GM21576 (cell line): ENCODE data around the gene ZNF678.

Experiments used
- ATAC-seq: cut with Tn5 transposase; IDR thresholded peaks from one replicate; pipeline ENCODE4 v1.9.1; 2021; ENCODE audit warnings: mild to moderate bottlenecking, moderate library complexity; ENCODE audit not compliant: unreplicated experiment

Gene ZNF678

GRCh38 chr1:227563324-227564201, at the start of gene ZNF678:
TSS of gene ZNF678 (plus strand) at chr1:227563556. CDS start at chr1:227650992, 87,436 bp downstream.
- ATAC-seq, result peak; percentile 96

- no peak for ATAC-seq
Measured at GRCh38 chr1:227518876-227519275, 44.5 kb upstream of the ZNF678 start.

GRCh38 chr1:227521782-227522181, 41.6 kb upstream of the ZNF678 start:
- no peak for ATAC-seq

DNA sequence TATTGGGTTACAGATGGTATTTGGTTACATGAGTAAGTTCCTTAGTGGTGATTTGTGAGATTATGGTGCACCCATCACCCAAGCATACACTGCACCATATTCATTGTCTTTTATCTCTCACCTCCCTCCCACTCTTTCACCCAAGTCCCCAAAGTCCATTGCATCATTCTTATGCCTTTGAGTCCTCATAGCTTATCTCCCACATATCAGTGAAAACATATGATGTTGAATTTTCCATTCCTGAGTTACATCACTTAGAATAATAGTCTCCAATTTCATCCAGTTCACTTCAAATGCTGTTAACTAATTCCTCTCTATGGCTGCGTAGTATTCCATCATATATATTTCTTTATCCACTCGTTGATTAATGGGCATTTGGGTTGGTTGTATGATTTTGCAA, 36.8 kb upstream of the ZNF678 start:
- no peak for ATAC-seq

DNA sequence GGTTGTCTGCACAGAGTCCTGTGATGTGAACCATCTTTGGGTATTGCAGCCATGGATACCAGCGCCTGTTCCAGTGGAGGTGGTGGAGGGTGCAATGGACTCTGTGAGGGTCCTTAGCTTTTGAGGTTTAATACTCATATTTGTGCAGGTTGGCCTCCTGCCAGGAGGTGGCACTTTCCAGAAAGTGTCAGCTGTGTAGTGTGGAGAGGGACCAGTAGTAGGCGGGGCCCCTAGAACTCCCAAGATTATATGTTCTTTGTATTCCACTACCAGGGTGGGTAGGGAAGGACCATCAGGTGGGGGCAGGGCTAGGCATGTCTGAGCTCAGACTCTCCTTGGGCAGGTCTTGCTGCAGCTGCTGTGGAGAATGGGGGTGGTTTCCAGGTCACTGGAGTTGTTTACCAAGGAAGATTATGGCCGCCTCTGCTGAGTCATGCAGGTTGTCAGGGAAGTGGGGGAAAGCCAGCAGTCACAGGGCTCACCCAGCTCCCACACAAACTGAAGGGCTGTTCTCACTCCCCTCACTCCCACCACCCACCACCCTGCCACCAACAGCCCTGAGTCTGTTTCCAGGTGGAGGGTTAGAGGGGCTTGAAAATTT, 31.2 kb upstream of the ZNF678 start:
- ATAC-seq, result no peak

DNA sequence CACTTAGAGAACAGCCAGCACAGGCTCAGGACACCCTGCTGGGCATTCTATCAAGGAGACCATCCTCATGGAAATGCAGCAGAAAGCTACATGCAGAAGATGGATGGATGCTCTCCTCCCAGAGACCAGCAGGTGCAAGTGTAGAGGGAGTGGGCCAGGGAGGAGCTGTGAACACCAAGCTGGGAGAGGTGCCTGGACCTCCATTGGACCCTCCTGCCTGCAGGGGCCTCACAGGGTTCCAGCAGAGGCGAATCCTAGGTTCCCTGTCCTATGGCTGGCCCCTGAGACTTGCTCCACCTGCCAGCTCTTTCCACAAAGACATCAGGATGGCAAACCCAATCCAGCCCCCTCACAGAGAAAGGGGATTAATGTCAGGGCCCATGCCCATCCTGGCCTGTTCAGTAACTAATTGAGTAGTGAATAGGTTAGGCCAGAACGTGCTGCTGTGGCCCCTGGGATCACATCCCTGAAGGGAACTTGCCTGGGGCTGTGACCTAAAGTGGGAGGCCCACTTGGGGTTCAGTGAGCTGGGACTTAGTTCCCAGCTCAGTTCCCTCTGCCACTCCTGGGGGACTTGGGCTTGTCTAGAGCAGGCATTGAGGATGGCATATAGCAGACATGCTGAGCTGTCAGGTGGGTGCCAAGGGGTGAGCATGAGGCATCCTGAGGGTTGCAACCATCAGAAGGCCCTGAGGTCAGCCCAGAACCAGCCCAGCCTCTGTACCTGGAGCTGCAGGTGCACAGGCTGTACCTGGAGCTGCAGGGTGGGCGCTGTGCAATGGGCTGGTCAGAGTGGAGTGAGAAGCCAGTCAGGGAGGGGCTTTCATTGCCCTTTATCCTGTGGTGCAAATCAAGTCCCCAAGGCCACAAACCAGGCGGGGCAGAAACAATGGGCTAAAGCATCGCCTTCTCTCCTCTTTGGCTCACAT, 22.9 kb upstream of the ZNF678 start:
- ATAC-seq, result no peak

DNA sequence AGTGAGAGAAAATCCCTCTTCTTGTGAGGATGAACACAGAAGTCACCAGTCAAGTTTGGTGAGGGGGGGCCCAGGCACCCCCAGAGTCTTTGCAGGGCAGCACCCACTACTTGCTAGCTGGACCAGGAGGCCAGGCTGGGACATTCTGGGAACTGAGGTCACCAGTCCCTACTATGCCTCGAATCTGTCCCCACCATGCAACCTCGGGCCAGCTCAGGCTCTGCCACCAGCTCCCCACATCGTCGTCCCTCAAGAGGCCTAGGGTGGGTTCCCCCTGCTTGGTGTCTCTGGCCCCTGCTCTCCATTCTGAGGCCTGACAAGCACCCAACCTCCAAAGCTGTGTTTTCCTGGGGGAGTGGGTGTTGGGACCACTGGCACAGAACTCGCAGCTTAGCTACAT, 22.2 kb upstream of the ZNF678 start:
- no peak for ATAC-seq

- ATAC-seq, result no peak
Measured at GRCh38 chr1:227541796-227542152, 21.6 kb upstream of the ZNF678 start.

DNA sequence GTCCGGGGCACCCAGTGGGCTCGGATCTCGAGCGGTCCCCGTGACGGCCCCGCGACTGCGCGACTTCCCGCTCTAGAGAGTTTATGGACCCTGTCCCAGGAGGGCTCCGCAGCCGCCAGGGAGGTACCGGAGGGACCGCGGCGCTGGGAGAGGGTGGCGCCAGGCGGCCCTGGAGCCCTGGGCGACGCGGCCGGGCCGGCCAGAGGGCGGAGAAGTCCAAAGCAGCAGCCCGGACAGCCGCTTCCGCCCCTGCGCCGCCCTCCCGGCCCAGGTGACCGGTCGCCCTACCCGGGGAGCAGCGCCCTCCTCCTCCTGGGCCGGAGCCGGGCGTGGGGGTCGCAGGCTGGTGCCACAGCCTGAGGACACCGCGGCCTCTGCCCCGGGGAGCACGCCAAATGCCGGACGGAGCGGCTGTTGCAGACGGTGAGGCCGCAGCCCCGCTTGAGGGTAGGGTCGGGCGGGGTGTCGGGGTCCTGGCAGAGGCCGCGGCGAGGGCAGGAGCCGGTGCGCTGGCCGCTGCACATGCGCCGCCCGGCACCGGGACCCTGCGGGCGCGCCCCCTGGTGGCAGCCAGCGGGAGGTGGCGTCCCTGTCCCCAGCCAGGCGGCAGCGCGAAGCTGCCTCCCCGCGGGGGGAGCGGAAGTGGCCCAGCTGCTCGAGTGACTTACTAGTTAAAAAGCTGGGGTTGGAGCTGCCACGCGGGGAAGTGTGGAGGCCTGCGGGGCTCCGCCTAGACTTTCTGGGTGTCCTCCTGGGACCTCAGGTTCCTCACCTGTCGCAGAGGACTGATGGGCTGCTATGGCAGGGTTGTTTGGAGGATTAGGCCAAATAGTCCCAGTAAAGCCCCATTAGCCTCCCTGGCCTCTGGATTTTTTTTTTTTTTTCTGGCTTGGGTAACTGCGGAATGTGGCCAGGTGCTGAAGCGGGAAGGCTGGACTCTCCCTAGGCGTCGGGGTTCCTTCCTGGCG, 20.9 kb upstream of the ZNF678 start:
- ATAC-seq, result peak; percentile 98

DNA sequence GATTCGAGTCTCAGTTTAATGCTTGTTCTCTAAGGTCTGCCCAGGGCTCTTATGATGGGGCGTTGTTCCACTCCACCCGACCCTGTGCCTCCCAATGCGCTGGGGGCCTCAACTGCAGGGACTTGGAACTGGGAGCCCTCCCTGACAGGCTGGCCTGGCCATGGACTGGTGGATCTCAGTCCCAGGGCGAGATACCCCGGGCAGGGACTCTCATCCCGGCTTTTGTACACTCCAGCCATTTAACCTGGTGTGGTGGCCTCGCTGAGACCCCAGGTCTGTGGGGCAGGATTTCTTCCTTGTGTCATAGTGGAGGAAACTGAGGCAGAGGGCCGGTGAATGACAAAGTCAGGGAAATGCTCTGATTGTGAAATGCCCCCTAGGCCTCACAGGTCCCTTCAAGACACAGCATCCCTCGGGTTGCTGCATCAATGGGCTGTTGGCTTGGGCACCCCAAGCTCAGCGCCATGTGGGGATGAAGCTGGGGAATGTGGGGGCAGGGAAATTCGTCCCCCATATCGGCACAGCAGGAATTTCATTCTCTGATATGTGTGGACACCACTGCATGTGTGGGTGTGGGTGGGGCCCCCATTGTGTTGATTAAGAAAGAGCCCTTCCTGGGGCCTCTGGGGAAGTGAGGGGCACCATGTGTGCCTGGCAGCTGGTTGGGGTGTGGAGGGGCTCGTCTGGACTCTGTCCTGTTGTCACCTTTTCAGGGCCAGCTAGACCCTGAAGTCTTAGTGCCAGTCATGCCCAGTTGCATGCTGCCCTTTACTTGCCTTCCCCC, 19.9 kb upstream of the ZNF678 start:
- ATAC-seq, result no peak

DNA sequence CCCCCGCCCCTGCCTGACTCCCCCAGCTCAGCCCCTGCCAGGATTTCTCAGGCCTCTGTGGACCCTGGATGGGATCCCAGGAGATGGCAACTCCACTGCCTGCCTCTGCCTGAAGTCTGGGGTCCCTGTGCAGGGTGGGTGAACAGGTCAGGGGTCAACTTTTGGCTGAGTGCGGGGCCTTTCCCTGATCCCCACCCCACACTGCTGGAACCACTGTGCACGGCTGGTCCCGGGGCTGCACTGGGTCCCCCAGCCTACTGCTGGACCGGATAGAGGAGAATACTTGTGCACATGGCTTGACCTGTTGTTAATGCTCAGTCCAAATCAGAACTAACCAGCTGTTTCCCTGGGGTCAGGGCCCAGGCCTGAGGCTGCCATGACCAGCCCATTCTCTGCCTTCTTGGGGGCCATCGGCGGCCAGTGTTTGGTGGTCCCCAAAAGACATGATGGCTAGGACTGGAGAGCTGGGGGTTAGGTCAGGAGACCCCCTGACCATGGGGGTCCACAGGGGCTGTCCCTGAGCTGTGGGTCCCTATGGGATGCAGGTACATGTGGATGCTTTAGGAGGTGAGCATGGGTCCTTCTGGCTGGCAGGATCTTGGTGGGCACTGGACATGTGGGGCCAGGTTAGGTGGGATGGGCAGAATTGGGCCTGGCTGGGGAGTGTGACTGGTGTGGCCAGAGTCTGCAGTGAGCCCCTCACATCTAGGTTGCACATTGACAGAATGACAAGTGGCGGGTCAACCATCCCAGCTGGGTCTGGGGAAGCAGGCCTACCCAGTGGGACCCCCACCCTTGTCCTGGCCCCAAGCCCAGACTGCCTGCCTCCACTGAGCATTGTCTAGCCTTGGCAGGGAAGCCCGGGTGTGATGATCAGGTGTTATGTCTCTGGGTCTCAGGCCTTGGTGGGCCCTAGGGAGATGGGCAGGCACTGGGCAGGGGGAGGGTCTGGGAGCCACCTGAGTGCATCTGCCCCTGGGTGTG, 19.0 kb upstream of the ZNF678 start:
- no peak for ATAC-seq

DNA sequence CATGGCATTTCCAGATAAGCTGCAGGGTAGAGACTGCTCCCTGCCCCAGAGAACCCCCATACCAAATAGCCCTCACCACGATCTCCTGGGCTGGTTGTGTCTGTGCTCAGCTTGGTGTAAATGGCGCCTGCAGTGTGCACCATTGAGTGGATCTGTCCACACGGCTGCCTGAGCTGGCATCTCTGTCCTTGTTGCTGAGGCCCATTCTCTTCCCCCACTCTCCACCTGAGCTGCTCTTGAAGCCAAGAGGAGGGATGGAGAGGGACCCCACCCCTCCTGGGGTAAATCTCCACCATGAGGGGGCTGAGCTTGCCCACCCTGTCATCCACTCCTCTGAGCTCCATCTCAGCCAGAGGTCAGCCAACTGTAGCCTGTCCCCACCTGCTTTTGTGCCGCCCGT, 18.0 kb upstream of the ZNF678 start:
- no peak for ATAC-seq

DNA sequence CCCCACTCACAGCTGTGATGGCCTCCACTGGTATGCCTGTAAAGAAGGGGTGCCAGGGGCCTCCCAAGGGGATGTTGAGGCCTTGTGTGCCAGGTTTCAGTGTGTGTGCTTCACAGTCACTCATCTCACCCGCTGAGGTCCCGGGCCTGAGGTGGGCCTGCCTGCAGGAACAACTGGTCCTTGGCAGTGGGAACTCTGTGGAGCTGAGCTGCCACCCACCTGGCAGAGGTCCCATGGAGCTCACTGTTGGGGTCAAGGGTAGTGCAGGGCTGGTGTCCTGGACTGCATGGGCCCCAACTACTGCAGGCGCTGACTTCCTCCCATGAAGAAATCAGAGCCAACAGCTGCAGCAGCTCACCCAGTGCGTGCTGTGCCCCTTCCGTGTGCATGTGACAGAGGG, 17.3 kb upstream of the ZNF678 start:
- ATAC-seq, result no peak

DNA sequence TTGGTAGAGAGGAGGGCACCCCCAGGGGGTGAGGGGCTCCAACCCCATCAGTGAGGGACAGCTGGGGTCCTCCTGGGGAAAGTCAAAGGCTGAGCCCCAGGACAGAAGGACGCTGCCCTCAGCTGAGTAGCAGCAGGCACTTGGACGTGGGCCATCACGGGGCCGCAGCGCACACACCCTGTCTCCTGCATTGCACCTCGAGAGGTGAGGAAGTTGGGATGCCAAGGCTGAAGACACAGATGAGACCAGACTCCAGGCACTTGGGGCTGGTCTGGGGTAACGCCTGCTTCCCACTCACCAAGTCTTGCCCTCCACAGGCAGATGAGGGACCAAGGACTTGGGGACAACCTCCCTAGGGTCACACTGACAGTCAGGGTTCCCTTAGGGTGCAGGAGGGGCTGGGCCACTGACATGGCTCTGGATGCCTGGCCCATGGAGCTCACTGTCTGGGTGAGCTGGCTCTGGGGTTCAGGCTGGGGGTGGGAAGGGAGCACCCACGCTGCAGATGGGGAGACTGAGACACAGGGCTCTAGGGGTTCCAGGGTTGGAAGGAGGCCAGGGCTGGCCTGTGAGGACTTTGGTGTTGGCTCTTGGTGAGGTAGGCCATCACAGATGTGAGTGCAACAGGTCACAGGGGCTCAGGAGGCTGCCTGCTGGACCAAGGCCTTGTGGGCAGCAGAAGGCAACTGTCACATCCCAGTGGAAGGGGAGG, 16.6 kb upstream of the ZNF678 start:
- ATAC-seq, result no peak

- ATAC-seq, result no peak
Measured at GRCh38 chr1:227547310-227548118, 15.8 kb upstream of the ZNF678 start.

- ATAC-seq, result no peak
Measured at GRCh38 chr1:227548119-227548397, 15.3 kb upstream of the ZNF678 start.

DNA sequence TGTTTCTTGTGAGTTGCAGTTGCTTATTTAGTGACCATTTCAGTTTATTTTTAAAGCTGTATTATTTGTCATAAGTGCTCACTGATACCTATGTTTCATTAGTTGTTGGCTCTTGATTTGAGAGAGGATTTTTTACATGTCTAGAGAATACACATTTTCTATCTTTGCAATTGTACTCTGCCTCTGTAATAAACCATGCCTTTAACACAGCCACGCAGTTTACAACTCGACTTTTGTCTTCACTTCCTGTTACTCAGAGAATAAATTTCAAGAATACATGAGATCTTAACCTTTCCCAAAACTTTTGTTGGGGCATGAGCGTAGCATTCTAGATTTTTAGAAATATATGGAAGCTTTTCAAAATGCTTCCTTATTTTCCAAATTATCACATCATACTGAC, 14.9 kb upstream of the ZNF678 start:
- ATAC-seq, result no peak
